Suprapubic skin (tissue), 4 donors: ENCODE results near the gene PIM2. TPM values are rescaled to one million over a fixed set of nuclear protein-coding genes. Genes with fewer than 3 reads are reported as not detected.

Experiments used
- DNase-seq, 2 donors: peaks; one replicate each; pipeline ENCODE4 v3.0.0-alpha.2; 2019; ENCODE audit warnings: low spot score in 2 of 2
- H3K27ac ChIP-seq: fragments of 200-600 bp; sonication (generic); one replicate; pipeline ENCODE4 v1.5.1; 2019
- H3K27me3 ChIP-seq: fragments of 200-600 bp; sonication (generic); one replicate; pipeline ENCODE4 v1.5.1; 2019
- H3K36me3 ChIP-seq: fragments of 200-600 bp; sonication (generic); one replicate; pipeline ENCODE4 v1.5.1; 2019
- H3K4me1 ChIP-seq: fragments of 200-600 bp; sonication (generic); one replicate; pipeline ENCODE4 v1.5.1; 2019
- H3K4me3 ChIP-seq: fragments of 200-600 bp; sonication (generic); one replicate; pipeline ENCODE4 v1.5.1; 2019; ENCODE audit warnings: mild to moderate bottlenecking
- H3K9me3 ChIP-seq: fragments of 200-600 bp; sonication (generic); one replicate; pipeline ENCODE4 v1.5.1; 2019
- EP300 ChIP-seq: sonication (generic); formaldehyde crosslinking; IDR thresholded peaks from one replicate; pipeline ENCODE4 v1.6.1; 2017; ENCODE audit warnings: antibody characterized with exemption
- POLR2A ChIP-seq, 2 donors: fragments of 450-650 bp; IDR thresholded peaks; one replicate each; pipeline ENCODE4 v1.6.1; 2017; ENCODE audit warnings: antibody characterized with exemption in 2 of 2, mild to moderate bottlenecking in 2 of 2, moderate library complexity in 2 of 2
- POLR2AphosphoS5 ChIP-seq, 3 donors: sonication (generic); formaldehyde crosslinking; IDR thresholded peaks; one replicate each; pipeline ENCODE4 v1.6.1; 2017; ENCODE audit warnings: antibody characterized with exemption in 3 of 3
- WGBS: methylation state at CpG from one replicate; pipeline ENCODE4 v1.1.5; 2018; 5-methylcytosine and 5-hydroxymethylcytosine counted together
- total RNA-seq, 4 donors: library from RNA; depleted of rRNA; stranded (reverse); fragments of >200 nt; gene quantifications; one replicate each; pipeline ENCODE4 v1.1.0, GENCODE V29; 2016
- TF ChIP-seq, protein P1 (sequence below), 2 donors: fragments of 200-600 bp in 1 of 2; fragments of 450-650 bp in 1 of 2; sonication (generic) in 1 of 2; IDR thresholded peaks; one replicate each; pipeline ENCODE4 v1.5.1; 2016 to 2019; ENCODE audit warnings: antibody characterized with exemption in 2 of 2, mild to moderate bottlenecking in 1 of 2, moderate library complexity in 1 of 2

Gene PIM2
- total RNA-seq, 4 donors from 2014 or later: 6.2 to 18.2 (median 8.7) TPM

DNA sequence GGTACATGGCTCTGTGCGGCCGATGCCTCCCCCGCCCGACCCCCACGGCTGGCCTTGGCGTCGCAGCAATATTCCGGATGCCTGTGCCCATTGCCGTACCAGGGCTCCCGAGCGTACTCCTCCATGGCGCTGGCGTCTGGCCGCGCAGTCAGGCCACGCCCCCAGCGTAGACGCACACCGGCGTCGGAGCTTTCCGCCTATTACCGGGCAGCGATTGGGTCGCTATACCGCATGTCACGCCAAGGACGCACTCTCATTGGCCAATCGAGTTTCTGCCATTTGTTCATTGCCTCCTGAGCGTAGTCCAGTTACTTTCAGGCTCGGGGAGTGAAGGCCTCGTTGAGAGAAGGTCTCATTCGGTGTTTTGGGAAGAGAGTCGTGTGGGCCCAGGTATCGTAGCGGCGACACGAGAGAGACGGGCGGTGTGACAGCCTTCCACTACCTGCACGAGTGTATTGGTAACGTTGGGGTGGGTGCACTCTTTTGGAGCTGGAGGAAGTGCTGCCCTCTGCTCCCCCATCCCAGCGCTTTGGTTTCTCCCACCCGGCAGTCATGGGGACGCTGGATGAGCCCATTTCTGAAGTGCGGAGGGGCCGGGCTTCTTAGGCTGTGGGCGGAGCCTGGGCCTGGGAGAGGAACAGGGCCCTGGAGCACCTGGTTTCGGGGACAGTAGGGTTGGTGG, 21.1 kb downstream of the PIM2 start, which contains the start of the genes PQBP1 and TIMM17B:
Gene PQBP1, plus strand, starts transcription at position 306 of the 682 bp plus-strand sequence. CDS start 580 bp downstream, outside the sequence.
Gene TIMM17B, minus strand, starts transcription at position 144 of the 682 bp plus-strand sequence. Its CDS starts 19 bp downstream, at position 125.
- peak within 1 kb of the TSS; percentile 93 for H3K27ac ChIP-seq
- WGBS: 32% methylated on average over 39 of the region's 49 CpGs
- TF ChIP-seq POLR2A (IDR thresholded peaks at IDR 0.05) (peak in 1 of 2 donors; percentile 66), POLR2AphosphoS5 (IDR thresholded peaks at IDR 0.05) (peak; percentile 2 to 68 (median 20))
- TF ChIP-seq, protein P1, sequence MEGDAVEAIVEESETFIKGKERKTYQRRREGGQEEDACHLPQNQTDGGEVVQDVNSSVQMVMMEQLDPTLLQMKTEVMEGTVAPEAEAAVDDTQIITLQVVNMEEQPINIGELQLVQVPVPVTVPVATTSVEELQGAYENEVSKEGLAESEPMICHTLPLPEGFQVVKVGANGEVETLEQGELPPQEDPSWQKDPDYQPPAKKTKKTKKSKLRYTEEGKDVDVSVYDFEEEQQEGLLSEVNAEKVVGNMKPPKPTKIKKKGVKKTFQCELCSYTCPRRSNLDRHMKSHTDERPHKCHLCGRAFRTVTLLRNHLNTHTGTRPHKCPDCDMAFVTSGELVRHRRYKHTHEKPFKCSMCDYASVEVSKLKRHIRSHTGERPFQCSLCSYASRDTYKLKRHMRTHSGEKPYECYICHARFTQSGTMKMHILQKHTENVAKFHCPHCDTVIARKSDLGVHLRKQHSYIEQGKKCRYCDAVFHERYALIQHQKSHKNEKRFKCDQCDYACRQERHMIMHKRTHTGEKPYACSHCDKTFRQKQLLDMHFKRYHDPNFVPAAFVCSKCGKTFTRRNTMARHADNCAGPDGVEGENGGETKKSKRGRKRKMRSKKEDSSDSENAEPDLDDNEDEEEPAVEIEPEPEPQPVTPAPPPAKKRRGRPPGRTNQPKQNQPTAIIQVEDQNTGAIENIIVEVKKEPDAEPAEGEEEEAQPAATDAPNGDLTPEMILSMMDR (IDR thresholded peaks at IDR 0.05): no peak
- no peaks in the 10 kb centered on the region for H3K27me3 ChIP-seq
- peak within 1 kb of the TSS; percentile 56 for H3K4me3 ChIP-seq
- H3K4me1 ChIP-seq: peaks cover 8% of the 10 kb centered on the region
- peak; percentile 92 for DNase-seq
- H3K9me3 ChIP-seq: no peaks in the 10 kb centered on the region
- peaks cover 25% of the 10 kb centered on the region for H3K36me3 ChIP-seq

DNA sequence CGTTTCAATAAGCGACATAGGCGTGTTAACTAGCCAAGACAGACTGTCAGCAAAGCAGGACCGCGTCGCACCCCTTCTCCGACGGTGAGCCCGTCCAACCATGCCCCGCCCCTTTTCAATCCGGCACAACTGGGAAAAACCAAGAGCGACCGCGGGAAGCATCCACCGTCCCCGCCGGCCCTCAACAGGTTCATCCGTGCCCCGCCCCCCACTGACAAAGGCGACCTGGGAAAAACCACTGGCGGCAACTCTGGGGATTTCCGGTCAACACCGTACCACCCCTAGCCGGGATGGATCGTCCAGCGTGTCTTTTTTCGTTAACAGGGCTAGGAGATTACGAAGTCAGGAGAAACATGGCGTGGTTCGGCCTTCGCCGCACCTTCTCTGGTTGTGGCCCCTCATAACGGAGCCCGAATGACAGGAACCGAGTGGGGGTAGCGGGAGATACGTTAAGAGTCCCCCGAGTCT, 21.6 kb downstream of the PIM2 start:
- 40% methylated on average over 38 of the region's 38 CpGs for WGBS

DNA sequence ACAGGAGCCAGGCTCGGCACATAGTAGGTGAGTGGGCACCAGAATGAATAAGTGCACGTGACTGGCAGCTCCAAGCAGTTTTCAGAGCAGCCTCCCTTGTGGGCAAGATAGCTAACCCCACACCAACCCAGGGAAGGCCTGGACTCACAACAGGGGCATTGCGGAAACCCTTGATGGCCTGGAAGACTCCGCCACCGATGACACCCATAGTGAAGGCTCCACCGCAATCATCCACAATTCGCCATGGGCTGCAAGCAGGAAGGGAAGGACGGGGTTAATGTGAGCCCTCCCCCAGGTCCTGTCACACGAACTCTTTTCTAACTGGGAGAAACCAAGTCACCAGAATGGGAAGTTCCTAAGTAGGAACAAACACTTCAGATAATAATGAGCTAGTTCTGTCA, 22.2 kb downstream of the PIM2 start:
- Histone ChIP-seq H3K4me1 (peaks cover 13% of the 10 kb centered on the region), H3K27me3 (no peaks in the 10 kb centered on the region), H3K4me3 (peak overlapping the region; percentile 56), H3K27ac (peak overlapping the region; percentile 93), H3K36me3 (peaks cover 14% of the 10 kb centered on the region), H3K9me3 (no peaks in the 10 kb centered on the region)
- 43% methylated on average over 8 of the region's 9 CpGs for WGBS
- peak in 1 of 2 donors; percentile 59 for DNase-seq
- TF ChIP-seq EP300: no peak
- no peak for TF ChIP-seq POLR2AphosphoS5 (IDR thresholded peaks at IDR 0.05)
- TF ChIP-seq, protein P1 (IDR thresholded peaks at IDR 0.05): no peak
- no peak for TF ChIP-seq POLR2A (IDR thresholded peaks at IDR 0.05)

More for the DNA sequence above, 21.6 kb downstream of the PIM2 start:
- Histone ChIP-seq H3K27me3 (no peaks in the 10 kb centered on the region), H3K4me3 (peak overlapping the region; percentile 56), H3K36me3 (peaks cover 19% of the 10 kb centered on the region), H3K27ac (peak overlapping the region; percentile 93), H3K4me1 (peaks cover 9% of the 10 kb centered on the region), H3K9me3 (no peaks in the 10 kb centered on the region)
- TF ChIP-seq EP300 (no peak), POLR2AphosphoS5 (IDR thresholded peaks at IDR 0.05) (no peak), POLR2A (IDR thresholded peaks at IDR 0.05) (no peak)
- TF ChIP-seq, protein P1 (IDR thresholded peaks at IDR 0.05): no peak
- DNase-seq: peak; percentile 87 to 91

DNA sequence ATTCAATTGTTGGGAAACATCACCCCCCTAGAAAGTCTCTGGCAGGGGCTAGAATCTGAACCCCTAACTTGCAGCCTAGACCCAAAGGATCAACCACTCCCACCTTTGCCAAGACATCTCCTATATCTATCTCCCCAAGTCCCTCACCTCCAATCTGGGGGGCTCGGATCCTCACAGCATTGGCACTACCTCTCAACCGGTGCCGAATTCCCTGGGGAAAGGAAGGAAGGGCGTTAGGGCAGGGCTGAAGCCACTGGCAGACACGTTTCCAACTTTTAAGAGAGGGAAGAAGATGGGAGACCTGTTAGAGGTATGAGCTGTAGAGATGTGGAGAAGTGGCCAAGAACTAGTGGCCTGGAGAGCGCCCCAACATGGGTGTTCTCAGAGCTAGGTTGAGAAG, 23.9 kb downstream of the PIM2 start:
- no peak overlapping the region for H3K27ac ChIP-seq

More for the DNA sequence above, 23.9 kb downstream of the PIM2 start:
- DNase-seq: peak in 1 of 2 donors; percentile 35
- TF ChIP-seq, protein P1 (IDR thresholded peaks at IDR 0.05): no peak
- TF ChIP-seq POLR2AphosphoS5 (IDR thresholded peaks at IDR 0.05) (no peak), EP300 (no peak), POLR2A (IDR thresholded peaks at IDR 0.05) (no peak)
- Histone ChIP-seq H3K4me1 (peaks cover 13% of the 10 kb centered on the region), H3K9me3 (no peaks in the 10 kb centered on the region), H3K36me3 (peaks cover 9% of the 10 kb centered on the region), H3K4me3 (no peak overlapping the region), H3K27me3 (no peaks in the 10 kb centered on the region)
- WGBS: 77% methylated on average over 6 of the region's 6 CpGs
